Measurements from ENCODE around the gene CAB39.

Gene CAB39

DNA sequence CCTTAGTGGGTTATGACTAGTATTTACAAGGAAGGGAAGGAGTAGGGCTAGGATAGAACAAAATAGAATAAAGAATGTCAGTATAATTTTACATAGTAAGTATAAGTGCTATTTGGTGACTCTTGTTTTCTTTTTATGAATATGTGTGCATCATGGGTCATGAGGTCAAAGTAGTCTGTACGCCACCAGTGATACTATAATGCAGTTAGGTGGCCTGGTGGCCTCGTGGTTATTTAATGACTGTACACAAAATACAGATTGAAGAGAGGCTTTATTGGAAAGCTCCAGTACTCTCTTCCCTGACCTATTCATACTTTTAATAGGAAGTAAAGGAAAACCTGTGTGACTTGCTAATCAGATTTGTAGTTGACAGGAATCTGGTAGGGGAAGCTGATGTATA, 27.3 kb downstream of the CAB39 start:
- no peaks in the 10 kb centered on the region for H3K9me3 ChIP-seq (ENCODE audit: control insufficient read depth in 5 of 5, low read length in 5 of 5)
- H3K4me3 ChIP-seq (ENCODE audit: low read depth in 1 of 5, low read length in 5 of 5) = no peak overlapping the region
- peaks cover 0 to 7% (median 5%) of the 10 kb centered on the region in 5 donors for H3K36me3 ChIP-seq (ENCODE audit: control insufficient read depth in 5 of 5, insufficient read depth in 5 of 5, low read length in 5 of 5)
- H3K4me1 ChIP-seq (ENCODE audit: control insufficient read depth in 5 of 5, insufficient read depth in 5 of 5, low read length in 5 of 5) = peaks cover 0 to 28% (median 27%) of the 10 kb centered on the region in 5 donors
- H3K27me3 ChIP-seq (ENCODE audit: control insufficient read depth in 5 of 5, insufficient read depth in 4 of 5, low read length in 5 of 5) = no peaks in the 10 kb centered on the region
- no peak overlapping the region for H3K9ac ChIP-seq (ENCODE audit: low read length in 5 of 5)
- peak overlapping the region; percentile 81 for H3K27ac ChIP-seq (ENCODE audit: low read depth, low read length)

DNA sequence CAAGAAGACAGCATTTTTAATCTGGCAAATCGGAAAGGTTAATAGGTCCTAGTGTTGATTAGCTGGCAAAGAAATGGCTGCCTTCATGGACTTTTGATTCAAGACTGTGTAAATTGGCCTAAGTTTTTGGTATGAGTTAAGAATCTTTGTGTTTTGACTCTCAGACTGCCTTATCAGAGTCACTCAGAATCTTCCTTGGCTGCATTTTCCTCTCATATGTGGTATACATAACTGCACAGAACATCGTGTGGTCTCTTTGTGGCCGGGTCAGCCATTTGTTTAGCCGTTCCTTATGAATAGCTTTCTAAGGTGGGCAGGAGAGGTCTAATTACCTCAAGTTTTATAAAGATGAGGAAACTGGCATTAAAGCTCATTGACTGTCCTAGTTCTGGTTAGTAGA, 30.1 kb downstream of the CAB39 start:
- peaks cover 0 to 14% (median 9%) of the 10 kb centered on the region in 5 donors for H3K4me1 ChIP-seq (ENCODE audit: control insufficient read depth in 5 of 5, insufficient read depth in 5 of 5, low read length in 5 of 5)
- no peak overlapping the region for H3K27ac ChIP-seq (ENCODE audit: low read depth, low read length)
- no peaks in the 10 kb centered on the region for H3K27me3 ChIP-seq (ENCODE audit: control insufficient read depth in 5 of 5, insufficient read depth in 4 of 5, low read length in 5 of 5)
- peaks cover 0 to 13% (median 9%) of the 10 kb centered on the region in 5 donors for H3K36me3 ChIP-seq (ENCODE audit: control insufficient read depth in 5 of 5, insufficient read depth in 5 of 5, low read length in 5 of 5)
- H3K4me3 ChIP-seq (ENCODE audit: low read depth in 1 of 5, low read length in 5 of 5) = no peak overlapping the region
- no peak overlapping the region for H3K9ac ChIP-seq (ENCODE audit: low read length in 5 of 5)
- no peaks in the 10 kb centered on the region for H3K9me3 ChIP-seq (ENCODE audit: control insufficient read depth in 5 of 5, low read length in 5 of 5)

DNA sequence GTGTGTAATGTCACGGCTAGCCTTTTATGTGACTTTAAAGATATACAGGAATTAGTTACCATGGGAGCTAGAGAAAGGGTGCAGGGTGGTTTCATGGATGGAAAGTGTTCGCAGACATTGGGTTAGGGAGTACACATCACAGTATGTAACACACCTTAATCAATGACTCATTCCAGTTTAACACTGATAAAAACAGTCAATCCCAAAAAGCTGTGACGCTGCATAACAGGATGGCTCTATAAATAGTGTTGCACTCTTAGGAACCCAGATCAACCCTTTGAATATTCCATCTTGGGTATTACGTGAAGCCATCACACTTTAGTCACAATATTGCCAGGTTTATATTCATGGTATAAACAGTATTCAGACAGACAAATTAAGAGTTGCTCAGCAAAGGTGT, 33.6 kb downstream of the CAB39 start:
- no peaks in the 10 kb centered on the region for H3K9me3 ChIP-seq (ENCODE audit: control insufficient read depth in 5 of 5, low read length in 5 of 5)
- no peak overlapping the region for H3K4me3 ChIP-seq (ENCODE audit: low read depth in 1 of 5, low read length in 5 of 5)
- no peak overlapping the region for H3K9ac ChIP-seq (ENCODE audit: low read length in 5 of 5)
- H3K4me1 ChIP-seq (ENCODE audit: control insufficient read depth in 5 of 5, insufficient read depth in 5 of 5, low read length in 5 of 5) = peaks cover 0 to 9% (median 0%) of the 10 kb centered on the region in 5 donors
- no peaks in the 10 kb centered on the region for H3K27me3 ChIP-seq (ENCODE audit: control insufficient read depth in 5 of 5, insufficient read depth in 4 of 5, low read length in 5 of 5)
- H3K27ac ChIP-seq (ENCODE audit: low read depth, low read length) = no peak overlapping the region
- peaks cover 0 to 9% (median 5%) of the 10 kb centered on the region in 5 donors for H3K36me3 ChIP-seq (ENCODE audit: control insufficient read depth in 5 of 5, insufficient read depth in 5 of 5, low read length in 5 of 5)

DNA sequence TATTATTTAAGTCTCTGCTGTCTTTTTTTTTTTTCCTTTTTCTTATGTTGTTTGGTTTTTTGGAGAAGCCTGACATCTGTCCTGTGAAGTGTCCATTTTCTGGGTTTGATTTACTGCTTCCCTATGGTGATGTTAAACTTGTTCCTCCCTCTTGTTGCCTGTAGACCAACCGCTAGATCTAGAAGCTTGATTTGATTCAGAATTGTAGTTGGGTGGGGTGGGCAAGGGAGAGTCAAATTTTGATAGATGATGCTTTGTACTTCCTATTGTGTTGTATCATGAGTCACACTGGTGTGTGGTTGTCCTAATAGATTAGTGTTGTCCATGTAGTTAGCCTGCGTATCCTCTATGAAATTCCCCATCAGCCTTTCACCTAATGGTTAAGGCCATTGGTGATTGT, 35.4 kb downstream of the CAB39 start:
- Histone ChIP-seq H3K36me3 (ENCODE audit: control insufficient read depth in 5 of 5, insufficient read depth in 5 of 5, low read length in 5 of 5) (peaks cover 0 to 6% (median 5%) of the 10 kb centered on the region in 5 donors), H3K9me3 (ENCODE audit: control insufficient read depth in 5 of 5, low read length in 5 of 5) (no peaks in the 10 kb centered on the region), H3K27me3 (ENCODE audit: control insufficient read depth in 5 of 5, insufficient read depth in 4 of 5, low read length in 5 of 5) (no peaks in the 10 kb centered on the region), H3K9ac (ENCODE audit: low read length in 5 of 5) (no peak overlapping the region), H3K27ac (ENCODE audit: low read depth, low read length) (no peak overlapping the region), H3K4me1 (ENCODE audit: control insufficient read depth in 5 of 5, insufficient read depth in 5 of 5, low read length in 5 of 5) (peaks cover 0 to 10% (median 0%) of the 10 kb centered on the region in 5 donors), H3K4me3 (ENCODE audit: low read depth in 1 of 5, low read length in 5 of 5) (no peak overlapping the region)

DNA sequence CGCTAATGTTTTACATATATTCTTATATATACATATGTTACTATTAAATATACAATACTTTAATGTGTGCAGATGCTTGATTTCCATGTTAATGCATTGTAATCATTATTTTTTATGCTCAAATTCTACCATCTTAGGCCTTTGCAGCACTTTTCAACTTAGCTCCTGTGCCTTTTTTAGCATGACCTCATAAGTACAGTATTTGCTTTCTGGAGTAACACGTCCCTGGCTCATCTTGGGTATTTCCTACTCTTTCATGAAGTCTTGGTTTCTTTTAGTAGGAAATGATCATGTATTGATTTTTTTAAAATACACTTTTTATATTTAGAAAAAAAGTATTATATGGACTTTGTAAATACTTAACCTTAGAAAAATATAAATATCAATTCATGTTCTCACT, 36.5 kb downstream of the CAB39 start:
- Histone ChIP-seq H3K36me3 (ENCODE audit: control insufficient read depth in 5 of 5, insufficient read depth in 5 of 5, low read length in 5 of 5) (peaks cover 0 to 6% (median 5%) of the 10 kb centered on the region in 5 donors), H3K4me3 (ENCODE audit: low read depth in 1 of 5, low read length in 5 of 5) (no peak overlapping the region), H3K4me1 (ENCODE audit: control insufficient read depth in 5 of 5, insufficient read depth in 5 of 5, low read length in 5 of 5) (peaks cover 0 to 10% (median 0%) of the 10 kb centered on the region in 5 donors), H3K27me3 (ENCODE audit: control insufficient read depth in 5 of 5, insufficient read depth in 4 of 5, low read length in 5 of 5) (no peaks in the 10 kb centered on the region), H3K9ac (ENCODE audit: low read length in 5 of 5) (no peak overlapping the region), H3K9me3 (ENCODE audit: control insufficient read depth in 5 of 5, low read length in 5 of 5) (no peaks in the 10 kb centered on the region), H3K27ac (ENCODE audit: low read depth, low read length) (no peak overlapping the region)

DNA sequence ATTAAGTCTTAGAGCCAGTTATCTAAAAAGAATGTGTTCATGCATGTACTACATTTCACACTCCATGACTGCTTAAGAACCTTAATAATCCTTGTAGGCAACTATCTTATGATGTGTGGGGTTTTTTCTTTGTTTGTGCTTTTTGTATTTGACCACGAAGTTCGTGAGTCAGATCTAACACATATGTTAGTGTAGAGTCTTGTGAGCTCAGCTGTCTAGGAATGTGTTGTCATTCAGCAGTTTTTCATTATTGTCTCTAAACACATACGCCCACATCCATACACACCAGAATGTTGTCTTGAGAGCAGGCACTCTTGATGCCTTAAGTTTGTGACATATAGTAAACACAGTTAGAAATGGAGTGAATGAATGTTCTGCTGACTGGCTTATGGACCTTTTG, 38.4 kb downstream of the CAB39 start:
- H3K4me1 ChIP-seq (ENCODE audit: control insufficient read depth in 5 of 5, insufficient read depth in 5 of 5, low read length in 5 of 5) = peaks cover 0 to 14% (median 6%) of the 10 kb centered on the region in 5 donors
- no peak overlapping the region for H3K4me3 ChIP-seq (ENCODE audit: low read depth in 1 of 5, low read length in 5 of 5)
- no peaks in the 10 kb centered on the region for H3K27me3 ChIP-seq (ENCODE audit: control insufficient read depth in 5 of 5, insufficient read depth in 4 of 5, low read length in 5 of 5)
- no peak overlapping the region for H3K9ac ChIP-seq (ENCODE audit: low read length in 5 of 5)
- H3K36me3 ChIP-seq (ENCODE audit: control insufficient read depth in 5 of 5, insufficient read depth in 5 of 5, low read length in 5 of 5) = peaks cover 0 to 6% (median 4%) of the 10 kb centered on the region in 5 donors
- H3K27ac ChIP-seq (ENCODE audit: low read depth, low read length) = no peak overlapping the region
- H3K9me3 ChIP-seq (ENCODE audit: control insufficient read depth in 5 of 5, low read length in 5 of 5) = no peaks in the 10 kb centered on the region

DNA sequence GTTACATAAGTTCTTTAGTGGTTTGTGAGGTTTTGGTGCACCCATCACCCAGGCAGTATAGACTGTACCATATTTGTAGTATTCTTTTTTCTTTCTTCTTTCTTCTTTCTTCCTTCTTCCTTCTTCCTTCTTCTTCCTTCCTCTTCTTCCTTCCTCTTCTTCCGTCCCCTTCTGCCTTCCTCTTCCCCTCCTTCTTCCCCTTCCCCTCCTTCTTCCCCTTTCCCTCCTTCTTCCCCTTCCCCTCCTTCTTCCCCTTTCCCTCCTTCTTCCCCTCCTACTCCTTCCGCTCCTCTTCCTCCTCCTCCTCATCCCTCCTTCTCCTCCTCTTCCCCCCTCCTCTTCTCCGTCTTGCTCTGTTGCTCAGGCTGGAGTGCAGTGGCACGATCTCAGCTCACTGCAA, 41.6 kb downstream of the CAB39 start:
- H3K9me3 ChIP-seq (ENCODE audit: control insufficient read depth in 5 of 5, low read length in 5 of 5) = no peaks in the 10 kb centered on the region
- no peak overlapping the region for H3K9ac ChIP-seq (ENCODE audit: low read length in 5 of 5)
- H3K36me3 ChIP-seq (ENCODE audit: control insufficient read depth in 5 of 5, insufficient read depth in 5 of 5, low read length in 5 of 5) = no peaks in the 10 kb centered on the region
- H3K4me3 ChIP-seq (ENCODE audit: low read depth in 1 of 5, low read length in 5 of 5) = no peak overlapping the region
- H3K27ac ChIP-seq (ENCODE audit: low read depth, low read length) = no peak overlapping the region
- H3K27me3 ChIP-seq (ENCODE audit: control insufficient read depth in 5 of 5, insufficient read depth in 4 of 5, low read length in 5 of 5) = no peaks in the 10 kb centered on the region
- peaks cover 0 to 35% (median 28%) of the 10 kb centered on the region in 5 donors for H3K4me1 ChIP-seq (ENCODE audit: control insufficient read depth in 5 of 5, insufficient read depth in 5 of 5, low read length in 5 of 5)

DNA sequence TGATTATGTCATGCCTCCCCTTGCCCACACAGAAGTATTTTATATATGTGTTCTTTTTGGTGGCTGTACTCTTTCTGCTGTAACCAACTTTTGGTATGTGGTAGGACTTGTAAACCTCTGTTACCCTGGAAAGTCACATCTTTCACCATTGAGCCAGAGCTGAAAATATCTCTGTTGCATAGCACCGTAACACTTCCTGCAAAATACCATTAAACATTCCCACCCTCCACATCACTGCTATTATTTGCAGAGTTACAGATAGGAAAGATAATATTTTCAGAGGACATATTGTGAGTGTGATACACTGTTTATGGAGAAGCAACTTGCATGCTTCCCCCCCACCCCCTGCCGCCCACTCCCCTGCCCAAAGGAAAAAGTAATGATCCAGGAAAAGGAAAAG, 44.8 kb downstream of the CAB39 start:
- no peak overlapping the region for H3K27ac ChIP-seq (ENCODE audit: low read depth, low read length)

DNA sequence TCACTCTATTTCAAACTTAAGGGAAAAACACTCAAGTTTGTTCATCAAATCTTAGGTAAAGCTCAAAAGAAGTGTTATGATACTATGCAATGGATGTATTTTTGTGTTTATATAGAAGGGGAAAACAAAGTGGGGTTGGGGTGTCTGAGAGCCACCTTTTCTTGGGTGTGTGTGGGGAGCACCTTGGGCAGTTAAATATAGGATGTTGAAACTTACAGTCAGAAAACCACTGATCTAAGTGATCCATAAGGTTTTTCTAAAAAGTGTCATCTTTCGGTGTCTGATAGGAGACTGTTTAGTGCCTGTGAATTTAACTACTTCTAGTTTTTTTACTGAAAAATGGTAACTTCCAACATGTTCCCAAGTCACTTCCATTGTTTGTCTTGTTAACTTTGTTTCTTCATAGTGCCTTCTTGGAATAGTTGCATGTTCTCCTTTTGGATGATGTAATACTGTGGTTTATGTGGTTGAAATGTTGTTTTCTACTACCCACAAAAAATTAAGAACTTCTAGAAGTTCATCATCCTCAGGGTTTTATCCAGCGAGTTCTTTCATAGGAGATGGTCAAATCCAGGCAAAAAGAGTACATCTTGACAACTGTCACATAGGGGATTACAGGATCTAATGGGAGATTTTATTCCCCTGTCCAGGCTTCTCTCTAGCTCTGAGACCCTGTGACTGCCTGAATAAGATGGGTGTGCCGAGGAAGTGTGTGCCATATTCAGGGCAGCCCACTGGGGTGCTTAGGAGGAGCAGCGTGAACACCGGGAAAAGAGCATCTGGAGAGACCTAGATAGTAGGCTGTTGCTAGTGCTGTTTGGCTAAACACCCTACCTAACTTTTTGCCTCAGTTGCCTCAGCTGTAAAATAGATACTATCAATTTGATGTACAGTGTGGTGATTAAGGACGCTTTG, 46.2 kb downstream of the CAB39 start:
- H3K4me3 ChIP-seq (ENCODE audit: low read depth in 1 of 5, low read length in 5 of 5) = no peak overlapping the region
- peaks cover 6 to 29% (median 21%) of the 10 kb centered on the region in 5 donors for H3K36me3 ChIP-seq (ENCODE audit: control insufficient read depth in 5 of 5, insufficient read depth in 5 of 5, low read length in 5 of 5)
- H3K4me1 ChIP-seq (ENCODE audit: control insufficient read depth in 5 of 5, insufficient read depth in 5 of 5, low read length in 5 of 5) = peaks cover 2 to 34% (median 32%) of the 10 kb centered on the region in 5 donors
- H3K27ac ChIP-seq (ENCODE audit: low read depth, low read length) = no peak overlapping the region
- H3K9me3 ChIP-seq (ENCODE audit: control insufficient read depth in 5 of 5, low read length in 5 of 5) = no peaks in the 10 kb centered on the region
- H3K27me3 ChIP-seq (ENCODE audit: control insufficient read depth in 5 of 5, insufficient read depth in 4 of 5, low read length in 5 of 5) = no peaks in the 10 kb centered on the region
- H3K9ac ChIP-seq (ENCODE audit: low read length in 5 of 5) = no peak overlapping the region

More for the DNA sequence above, 44.8 kb downstream of the CAB39 start:
- no peaks in the 10 kb centered on the region for H3K9me3 ChIP-seq (ENCODE audit: control insufficient read depth in 5 of 5, low read length in 5 of 5)
- no peaks in the 10 kb centered on the region for H3K27me3 ChIP-seq (ENCODE audit: control insufficient read depth in 5 of 5, insufficient read depth in 4 of 5, low read length in 5 of 5)
- H3K4me1 ChIP-seq (ENCODE audit: control insufficient read depth in 5 of 5, insufficient read depth in 5 of 5, low read length in 5 of 5) = peaks cover 2 to 34% (median 32%) of the 10 kb centered on the region in 5 donors
- no peak overlapping the region for H3K4me3 ChIP-seq (ENCODE audit: low read depth in 1 of 5, low read length in 5 of 5)
- H3K9ac ChIP-seq (ENCODE audit: low read length in 5 of 5) = no peak overlapping the region
- H3K36me3 ChIP-seq (ENCODE audit: control insufficient read depth in 5 of 5, insufficient read depth in 5 of 5, low read length in 5 of 5) = peaks cover 6 to 20% (median 18%) of the 10 kb centered on the region in 5 donors

DNA sequence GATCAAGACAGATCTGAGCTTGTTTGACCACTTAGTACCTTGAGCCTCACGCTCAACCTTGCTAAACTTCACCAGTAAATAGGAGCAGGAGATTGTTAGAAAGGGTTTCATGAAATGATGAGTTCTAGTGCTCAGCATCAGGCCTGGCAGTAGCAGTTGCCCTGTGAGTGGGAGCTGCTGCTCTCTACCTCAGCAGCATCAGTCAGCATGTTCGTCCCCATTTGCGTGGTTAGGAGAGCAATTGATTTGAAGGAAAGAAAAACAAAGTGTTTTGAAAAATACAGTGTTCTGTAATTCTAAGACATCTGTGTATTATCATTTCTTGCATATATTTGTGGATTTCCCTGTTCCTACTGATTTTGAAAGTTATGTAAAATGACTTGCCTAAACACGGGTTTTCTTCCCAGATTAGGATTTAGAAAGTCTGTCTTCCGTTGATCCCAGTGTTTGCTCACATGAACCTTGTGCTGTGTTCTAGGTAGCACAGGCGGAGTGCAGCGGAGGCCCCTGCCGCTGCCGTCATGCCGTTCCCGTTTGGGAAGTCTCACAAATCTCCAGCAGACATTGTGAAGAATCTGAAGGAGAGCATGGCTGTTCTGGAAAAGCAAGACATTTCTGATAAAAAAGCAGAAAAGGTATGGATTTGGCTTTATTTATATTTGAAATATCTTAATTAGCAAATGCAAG, 47.0 kb downstream of the CAB39 start:
- H3K4me3 ChIP-seq (ENCODE audit: low read depth in 1 of 5, low read length in 5 of 5) = no peak overlapping the region
- no peaks in the 10 kb centered on the region for H3K9me3 ChIP-seq (ENCODE audit: control insufficient read depth in 5 of 5, low read length in 5 of 5)
- H3K9ac ChIP-seq (ENCODE audit: low read length in 5 of 5) = no peak overlapping the region
- H3K27ac ChIP-seq (ENCODE audit: low read depth, low read length) = no peak overlapping the region
- H3K27me3 ChIP-seq (ENCODE audit: control insufficient read depth in 5 of 5, insufficient read depth in 4 of 5, low read length in 5 of 5) = no peaks in the 10 kb centered on the region
- peaks cover 2 to 34% (median 32%) of the 10 kb centered on the region in 5 donors for H3K4me1 ChIP-seq (ENCODE audit: control insufficient read depth in 5 of 5, insufficient read depth in 5 of 5, low read length in 5 of 5)
- peaks cover 10 to 36% (median 21%) of the 10 kb centered on the region in 5 donors for H3K36me3 ChIP-seq (ENCODE audit: control insufficient read depth in 5 of 5, insufficient read depth in 5 of 5, low read length in 5 of 5)

Measured in subcutaneous abdominal adipose tissue (tissue), 5 donors.